SK-N-MC (cell line): ENCODE data around the gene ADAP1.

Experiments used
- DNase-seq: peaks from one replicate; pipeline ENCODE4 v3.0.0-alpha.2; 2011; ENCODE audit warnings: low read depth, low spot score
- H3K27ac ChIP-seq: fragments of 200-600 bp; sonication (generic); 2 replicates; pipeline ENCODE4 v1.5.1; 2016; ENCODE audit warnings: mixed run types
- H3K36me3 ChIP-seq: fragments of 200-600 bp; sonication (generic); 2 replicates; pipeline ENCODE4 v1.6.1; 2017; ENCODE audit warnings: antibody characterized with exemption, low read length, mixed read lengths; ENCODE audit not compliant: insufficient read depth
- H3K4me3 ChIP-seq: fragments of 200-600 bp; sonication (generic); 2 replicates; pipeline ENCODE4 v1.5.1; 2016
- H3K9ac ChIP-seq: fragments of 200-600 bp; sonication (generic); 2 replicates; pipeline ENCODE4 v1.8.0; 2017; ENCODE audit warnings: mixed run types, mixed read lengths; ENCODE audit not compliant: insufficient read length
- H3K9me3 ChIP-seq: fragments of 200-600 bp; sonication (generic); 2 replicates; pipeline ENCODE4 v1.6.1; 2017; ENCODE audit warnings: low read depth, mild to moderate bottlenecking, antibody characterized with exemption, low read length, moderate library complexity, mixed read lengths
- EZH2 ChIP-seq: fragments of 200-600 bp; sonication (generic); IDR thresholded peaks from one replicate; pipeline ENCODE4 v1.6.1; 2017; ENCODE audit warnings: antibody characterized with exemption
- FOXP2 ChIP-seq: optimal IDR thresholded peaks from 2 replicates; pipeline ENCODE3; 2011; ENCODE audit warnings: mild to moderate bottlenecking, moderate library complexity; ENCODE audit not compliant: insufficient read depth; ENCODE audit errors: extremely low read length, control extremely low read depth
- POLR2AphosphoS5 ChIP-seq: IDR thresholded peaks from 2 replicates; pipeline ENCODE4 v1.6.1; 2012; ENCODE audit warnings: mild to moderate bottlenecking, low read depth, low read length, borderline replicate concordance

The ADAP1 gene

DNA sequence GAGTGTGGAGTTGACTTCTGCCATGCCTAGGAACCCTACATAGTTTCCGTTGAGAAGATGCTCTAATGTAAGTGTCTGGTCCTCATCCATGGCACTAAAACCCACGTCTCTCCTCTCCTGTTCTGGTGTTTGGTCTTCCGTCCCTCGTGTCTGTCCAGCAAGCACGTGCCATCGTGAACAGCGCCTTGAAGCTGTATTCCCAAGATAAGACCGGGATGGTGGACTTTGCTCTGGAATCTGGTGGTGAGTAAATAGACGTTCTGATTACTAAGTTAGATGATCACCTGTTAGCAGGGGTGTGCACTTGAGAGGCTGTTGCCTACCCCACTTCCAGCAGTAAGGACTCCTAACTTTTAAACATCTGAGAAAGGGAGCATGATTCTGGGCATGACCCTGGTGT lies 93.3 kb downstream of the ADAP1 start:
- no peak for DNase-seq
- Histone ChIP-seq H3K27ac (no peak overlapping the region), H3K9me3 (no peaks in the 10 kb centered on the region), H3K4me3 (no peak overlapping the region), H3K9ac (no peak overlapping the region), H3K36me3 (peaks cover 70% of the 10 kb centered on the region)
- no peak for TF ChIP-seq EZH2
- TF ChIP-seq POLR2AphosphoS5 = no peak
- no peak for TF ChIP-seq FOXP2

DNA sequence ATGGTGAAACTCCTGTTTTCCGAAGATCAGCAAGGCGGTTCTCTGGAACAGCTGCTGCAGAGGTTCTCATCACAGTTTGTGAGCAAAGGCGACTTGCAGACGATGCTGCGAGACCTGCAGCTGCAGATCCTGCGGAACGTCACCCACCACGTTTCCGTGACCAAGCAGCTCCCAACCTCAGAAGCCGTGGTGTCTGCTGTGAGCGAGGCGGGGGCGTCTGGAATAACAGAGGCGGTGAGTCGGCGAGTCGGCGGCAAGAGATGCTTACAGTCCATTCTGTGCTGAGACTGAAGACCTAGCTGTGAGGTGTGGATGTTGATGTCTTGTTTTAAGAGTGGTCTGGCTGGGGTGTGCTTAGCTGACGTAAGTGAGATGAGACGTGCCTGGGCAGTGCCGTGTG lies 94.3 kb downstream of the ADAP1 start:
- Histone ChIP-seq H3K9me3 (no peaks in the 10 kb centered on the region), H3K4me3 (no peak overlapping the region), H3K36me3 (peaks cover 60% of the 10 kb centered on the region), H3K27ac (no peak overlapping the region), H3K9ac (no peak overlapping the region)
- DNase-seq = no peak
- TF ChIP-seq EZH2 (no peak), POLR2AphosphoS5 (no peak), FOXP2 (no peak)

DNA sequence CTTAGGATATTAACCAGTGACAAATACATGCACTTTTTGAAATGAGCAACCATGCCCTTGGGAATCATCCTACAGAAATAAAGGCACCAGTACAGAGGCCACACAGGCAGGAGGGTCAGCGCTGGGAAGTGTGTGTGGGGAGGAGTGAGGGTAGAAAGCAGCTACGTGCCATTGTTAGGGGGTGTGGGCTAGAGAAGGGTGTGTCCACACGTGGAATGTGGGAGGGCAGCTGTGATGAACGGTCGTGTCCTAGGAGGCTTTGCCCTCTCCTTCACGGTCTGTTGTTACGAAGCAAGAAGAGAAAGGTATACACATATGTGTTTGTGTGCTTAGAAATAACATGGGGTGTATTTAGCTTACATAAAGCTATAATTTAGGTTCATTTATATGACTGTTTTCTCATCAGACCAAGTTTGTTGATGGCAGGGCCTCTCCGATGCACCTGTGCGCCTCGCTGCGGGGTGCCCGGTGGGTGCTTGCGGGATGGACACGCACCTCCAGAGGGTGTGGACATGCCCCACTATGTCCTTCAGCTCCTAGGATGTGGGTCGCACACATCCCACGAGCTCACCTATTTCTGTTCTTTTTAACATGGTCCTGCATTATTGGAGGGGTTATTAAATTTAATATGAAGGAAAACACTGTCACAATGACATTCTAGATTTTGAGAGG lies 95.0 kb downstream of the ADAP1 start:
- Histone ChIP-seq H3K9me3 (no peaks in the 10 kb centered on the region), H3K36me3 (peaks cover 60% of the 10 kb centered on the region), H3K9ac (no peak overlapping the region), H3K27ac (no peak overlapping the region), H3K4me3 (no peak overlapping the region)
- TF ChIP-seq POLR2AphosphoS5 (no peak), FOXP2 (no peak), EZH2 (no peak)
- DNase-seq = no peak

DNA sequence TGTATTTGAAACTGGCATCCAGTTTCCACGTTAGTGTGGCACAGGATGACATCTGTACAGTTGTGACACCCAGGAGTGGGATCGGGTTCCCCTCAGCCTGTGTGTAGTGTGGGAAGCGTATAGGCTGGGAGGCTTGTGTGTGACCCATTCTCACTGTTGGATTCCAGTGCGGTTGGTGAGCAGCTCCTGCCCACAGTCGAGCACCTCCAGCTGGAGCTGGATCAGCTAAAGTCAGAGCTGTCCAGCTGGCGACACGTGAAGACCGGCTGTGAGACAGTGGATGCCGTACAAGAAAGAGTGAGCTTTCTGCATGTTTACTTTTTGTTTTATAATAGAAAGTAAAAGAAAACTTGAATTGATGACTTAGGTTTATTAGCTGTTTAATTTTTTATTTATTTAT lies 96.8 kb downstream of the ADAP1 start:
- H3K36me3 ChIP-seq = peaks cover 70% of the 10 kb centered on the region
- H3K27ac ChIP-seq = no peak overlapping the region
- H3K4me3 ChIP-seq = no peak overlapping the region
- TF ChIP-seq POLR2AphosphoS5 (no peak), EZH2 (no peak), FOXP2 (no peak)
- H3K9me3 ChIP-seq = no peaks in the 10 kb centered on the region
- H3K9ac ChIP-seq = no peak overlapping the region
- no peak for DNase-seq

DNA sequence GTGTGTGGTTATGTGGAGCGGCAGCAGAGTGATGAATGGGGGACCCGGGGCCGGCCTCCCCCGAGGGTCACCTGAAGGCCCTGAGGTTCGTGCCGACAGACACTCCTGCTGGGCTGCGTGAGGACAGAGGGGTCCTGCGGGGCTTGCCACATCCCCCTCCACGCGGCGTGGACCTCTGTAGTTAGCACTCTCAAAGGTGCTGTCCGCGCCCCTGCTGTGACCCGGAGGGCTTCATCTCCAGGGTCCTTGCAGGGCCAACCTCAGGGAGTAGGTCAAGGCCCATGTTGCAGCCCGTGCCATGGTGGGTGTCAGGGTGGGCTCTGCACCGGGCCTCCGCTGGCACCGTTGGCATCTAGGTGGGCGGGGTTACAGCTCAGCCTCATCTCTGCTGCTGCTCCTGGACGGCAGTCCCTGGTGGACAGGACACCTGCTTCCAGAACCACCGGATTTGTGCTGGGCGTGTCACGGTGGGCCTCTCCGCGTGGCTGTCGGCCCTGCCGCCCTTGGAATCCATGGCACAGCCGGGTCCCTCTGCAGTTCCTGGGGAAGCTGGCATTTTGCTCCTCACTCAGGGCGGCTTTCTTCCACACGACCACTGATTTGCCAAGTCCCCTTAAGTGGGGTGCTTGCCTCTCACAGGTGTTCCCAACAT lies 97.9 kb downstream of the ADAP1 start:
- Histone ChIP-seq H3K9ac (no peak overlapping the region), H3K9me3 (no peaks in the 10 kb centered on the region), H3K36me3 (peaks cover 70% of the 10 kb centered on the region), H3K27ac (no peak overlapping the region), H3K4me3 (no peak overlapping the region)
- TF ChIP-seq FOXP2 = no peak
- TF ChIP-seq EZH2 = no peak
- TF ChIP-seq POLR2AphosphoS5 = no peak
- no peak for DNase-seq

DNA sequence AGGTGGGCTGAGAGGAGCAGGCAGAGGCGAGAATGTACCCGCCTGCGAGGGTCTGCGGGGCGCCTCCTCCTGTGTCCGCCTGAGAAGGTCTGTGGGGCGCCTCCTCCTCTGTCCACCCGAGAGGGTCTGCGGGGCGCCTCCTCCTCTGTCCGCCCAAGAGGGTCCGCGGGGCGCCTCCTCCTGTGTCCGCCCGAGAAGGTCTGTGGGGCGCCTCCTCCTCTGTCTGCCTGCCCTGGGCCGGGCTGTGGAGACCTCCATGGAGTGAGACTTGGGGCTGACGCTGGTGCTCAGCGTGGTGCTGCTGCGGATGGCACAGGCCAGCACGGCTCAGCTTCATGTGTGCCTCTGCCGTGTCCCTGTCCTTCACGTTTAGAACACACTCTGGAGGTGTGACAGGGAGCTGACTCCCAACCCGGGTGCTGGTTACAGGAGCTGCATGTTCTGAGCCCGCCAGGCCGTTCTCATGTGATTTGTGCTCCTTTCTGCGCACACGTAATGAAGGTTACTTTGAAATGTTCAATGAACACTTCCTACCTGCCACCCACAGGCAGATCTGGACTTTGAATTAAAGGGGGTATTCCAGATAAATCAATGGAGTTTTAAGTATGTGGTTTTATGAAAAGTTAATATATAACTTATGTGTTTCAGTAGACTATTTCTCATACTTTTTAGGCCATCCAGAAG lies 98.7 kb downstream of the ADAP1 start:
- Histone ChIP-seq H3K36me3 (peaks cover 69% of the 10 kb centered on the region), H3K9me3 (no peaks in the 10 kb centered on the region), H3K9ac (no peak overlapping the region), H3K27ac (no peak overlapping the region), H3K4me3 (no peak overlapping the region)
- no peak for DNase-seq
- TF ChIP-seq POLR2AphosphoS5 (no peak), EZH2 (no peak), FOXP2 (no peak)

DNA sequence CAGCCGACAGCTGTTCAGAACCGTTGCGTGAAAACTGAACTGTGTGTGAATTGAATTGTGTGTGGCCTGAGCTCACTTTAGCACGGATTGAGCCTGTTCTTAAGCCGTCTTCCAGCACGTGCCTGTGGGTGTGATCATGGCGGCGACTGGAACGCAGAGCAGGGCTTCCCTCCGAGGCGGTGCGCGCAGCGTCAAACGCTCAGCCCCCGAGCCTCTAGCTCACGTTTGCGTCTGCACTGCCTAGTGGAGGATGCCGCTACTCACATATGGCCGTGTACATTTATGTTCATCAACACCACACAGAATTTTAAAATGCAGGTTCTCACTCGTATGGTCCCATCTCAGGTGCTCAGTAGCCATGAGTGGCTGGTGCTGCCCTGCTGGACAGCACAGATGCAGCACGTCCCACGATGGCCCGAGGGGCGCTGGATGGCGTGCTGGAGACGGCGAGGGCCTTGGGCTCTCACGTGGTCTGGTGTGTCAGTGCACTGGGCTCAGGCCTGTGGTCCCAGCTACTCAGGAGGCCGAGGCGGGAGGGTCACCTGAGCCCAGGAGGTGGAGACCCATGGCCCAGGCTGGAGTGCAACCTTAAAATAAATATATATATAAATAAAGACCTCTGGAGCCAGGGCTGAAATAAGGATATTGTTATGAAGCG lies 100.2 kb downstream of the ADAP1 start:
- H3K9me3 ChIP-seq = no peaks in the 10 kb centered on the region
- no peak overlapping the region for H3K27ac ChIP-seq
- no peak overlapping the region for H3K9ac ChIP-seq
- no peak for DNase-seq
- H3K36me3 ChIP-seq = peaks cover 62% of the 10 kb centered on the region
- no peak for TF ChIP-seq FOXP2
- TF ChIP-seq POLR2AphosphoS5 = no peak
- TF ChIP-seq EZH2 = no peak
- no peak overlapping the region for H3K4me3 ChIP-seq

DNA sequence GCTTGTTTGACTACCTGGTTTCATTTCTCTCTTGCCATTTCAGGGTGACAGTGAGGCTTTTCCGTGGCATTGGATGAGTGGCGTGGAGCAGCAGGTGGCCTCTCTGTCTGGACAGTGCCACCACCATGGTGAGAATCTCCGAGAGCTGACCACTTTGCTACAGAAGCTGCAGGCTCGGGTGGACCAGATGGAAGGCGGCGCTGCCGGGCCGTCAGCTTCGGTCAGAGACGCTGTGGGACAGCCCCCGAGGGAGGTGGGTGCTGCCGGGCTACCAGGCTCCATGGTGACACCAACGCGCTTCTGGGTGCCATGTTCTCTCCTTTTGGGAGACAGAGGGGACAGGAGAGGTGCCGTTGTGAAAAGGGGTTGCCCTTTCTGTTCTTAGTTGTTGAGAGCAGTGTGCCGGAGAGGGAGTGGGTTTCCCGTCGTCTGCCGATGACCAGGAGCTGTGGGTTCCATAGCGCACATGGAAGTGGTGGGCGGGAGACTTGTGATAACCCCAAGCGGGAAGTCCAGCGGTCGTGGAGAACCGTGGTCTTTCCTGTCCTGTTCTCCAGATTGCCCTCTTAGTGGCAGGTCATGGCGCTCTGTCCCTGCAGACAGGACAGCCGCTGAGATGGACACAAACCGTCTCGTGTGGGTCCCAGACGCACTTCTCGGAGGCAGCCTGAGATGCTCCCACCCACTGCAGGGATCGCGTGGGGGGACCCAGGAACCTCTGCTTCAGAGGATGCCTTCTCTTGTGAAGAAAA lies 100.9 kb downstream of the ADAP1 start:
- H3K27ac ChIP-seq = no peak overlapping the region
- H3K9ac ChIP-seq = no peak overlapping the region
- DNase-seq = no peak
- no peak overlapping the region for H3K4me3 ChIP-seq
- H3K36me3 ChIP-seq = peaks cover 65% of the 10 kb centered on the region
- no peaks in the 10 kb centered on the region for H3K9me3 ChIP-seq
- TF ChIP-seq EZH2 (no peak), POLR2AphosphoS5 (no peak), FOXP2 (no peak)
